ENCODE data around the gene CST7. TPM values are rescaled to one million over a fixed set of nuclear protein-coding genes. Genes with fewer than 3 reads are reported as not detected.
A peak's percentile ranks its signal among the peaks of the same experiment; 100 is the strongest.

CST7 gene
- total RNA-seq, 1 donor from 2014 or later = 115 TPM

GRCh38 chr20:24990810-24991252 is 41.8 kb downstream of the CST7 start:
- Mint-ChIP-seq H3K27me3 (ENCODE audit: low read depth) (peaks cover 5% of the 10 kb centered on the region), H3K36me3 (ENCODE audit: low read depth) (peaks cover 40% of the 10 kb centered on the region), H3K4me3 (ENCODE audit: low read depth) (peak overlapping the region; percentile 97), H3K9me3 (no peaks in the 10 kb centered on the region), H3K27ac (no peak overlapping the region), H3K4me1 (ENCODE audit: low read depth) (peaks cover 62% of the 10 kb centered on the region)
- DNase-seq (ENCODE audit: low spot score) = no peak
- intact Hi-C loops (cut with micrococcal nuclease) = loop anchor here (2.0 to 10.0 kb wide), 6 partner anchors 42 to 631 kb away; partner anchors contain the start of genes CST7, ENTPD6, GINS1 and NANP

- DNase-seq (ENCODE audit: low spot score) = no peak
- peaks cover 36% of the 10 kb centered on the region for H3K36me3 Mint-ChIP-seq (ENCODE audit: low read depth)
- peak overlapping the region; percentile 97 for H3K4me3 Mint-ChIP-seq (ENCODE audit: low read depth)
- H3K9me3 Mint-ChIP-seq = no peaks in the 10 kb centered on the region
- peak overlapping the region; percentile 85 for H3K27ac Mint-ChIP-seq
- intact Hi-C loops (cut with micrococcal nuclease) = loop anchor here (1.0 to 10.0 kb wide), 8 partner anchors 43 to 630 kb away; partner anchors contain the start of genes ABHD12, ACSS1, CST7 and ENTPD6
- H3K4me1 Mint-ChIP-seq (ENCODE audit: low read depth) = peaks cover 60% of the 10 kb centered on the region
- H3K27me3 Mint-ChIP-seq (ENCODE audit: low read depth) = peaks cover 12% of the 10 kb centered on the region
Observed at GRCh38 chr20:24991897-24992486, 42.9 kb downstream of the CST7 start.

- H3K27me3 Mint-ChIP-seq (ENCODE audit: low read depth) = peaks cover 19% of the 10 kb centered on the region
- DNase-seq (ENCODE audit: low spot score) = peak; percentile 92
- peaks cover 55% of the 10 kb centered on the region for H3K4me1 Mint-ChIP-seq (ENCODE audit: low read depth)
- H3K4me3 Mint-ChIP-seq (ENCODE audit: low read depth) = peak within 1 kb of the TSS; percentile 97
- H3K36me3 Mint-ChIP-seq (ENCODE audit: low read depth) = peaks cover 32% of the 10 kb centered on the region
- H3K9me3 Mint-ChIP-seq = no peaks in the 10 kb centered on the region
- intact Hi-C loops (cut with micrococcal nuclease) = loop anchor here (1.0 to 10.0 kb wide), 7 partner anchors 66 to 630 kb away; partner anchors contain the start of genes ABHD12, ACSS1, ENTPD6 and GINS1
- peak within 1 kb of the TSS; percentile 85 for H3K27ac Mint-ChIP-seq
Observed at GRCh38 chr20:24992487-24993205, 43.6 kb downstream of the CST7 start, which contains the start of gene APMAP. Gene APMAP, minus strand, starts transcription at chr20:24992751. Its CDS starts 63 bp downstream, at chr20:24992688.

GRCh38 chr20:24993337-24994185 is 44.5 kb downstream of the CST7 start:
- H3K36me3 Mint-ChIP-seq (ENCODE audit: low read depth) = peaks cover 26% of the 10 kb centered on the region
- peaks cover 25% of the 10 kb centered on the region for H3K27me3 Mint-ChIP-seq (ENCODE audit: low read depth)
- H3K4me1 Mint-ChIP-seq (ENCODE audit: low read depth) = peaks cover 48% of the 10 kb centered on the region
- DNase-seq (ENCODE audit: low spot score) = no peak
- no peaks in the 10 kb centered on the region for H3K9me3 Mint-ChIP-seq
- peak overlapping the region; percentile 62 for H3K4me3 Mint-ChIP-seq (ENCODE audit: low read depth)
- intact Hi-C loops (cut with micrococcal nuclease) = loop anchor here (5.0 to 10.0 kb wide), 5 partner anchors 204 to 629 kb away; partner anchors contain the start of genes ENTPD6, GINS1, NANP and PYGB
- peak overlapping the region; percentile 85 for H3K27ac Mint-ChIP-seq

- H3K9me3 Mint-ChIP-seq = no peaks in the 10 kb centered on the region
- intact Hi-C loops (cut with micrococcal nuclease) = loop anchor here (5.0 to 10.0 kb wide), 5 partner anchors 203 to 628 kb away; partner anchors contain the start of genes ENTPD6, GINS1, NANP and PYGB
- peak overlapping the region; percentile 62 for H3K4me3 Mint-ChIP-seq (ENCODE audit: low read depth)
- H3K27ac Mint-ChIP-seq = peak overlapping the region; percentile 18
- H3K27me3 Mint-ChIP-seq (ENCODE audit: low read depth) = peaks cover 28% of the 10 kb centered on the region
- peaks cover 20% of the 10 kb centered on the region for H3K36me3 Mint-ChIP-seq (ENCODE audit: low read depth)
- peaks cover 42% of the 10 kb centered on the region for H3K4me1 Mint-ChIP-seq (ENCODE audit: low read depth)
- no peak for DNase-seq (ENCODE audit: low spot score)
Observed at GRCh38 chr20:24994186-24994465, 45.1 kb downstream of the CST7 start.

GRCh38 chr20:24994470-24995368 is 45.6 kb downstream of the CST7 start:
- DNase-seq (ENCODE audit: low spot score) = peak; percentile 71
- H3K27ac Mint-ChIP-seq = no peak overlapping the region
- no peak overlapping the region for H3K4me3 Mint-ChIP-seq (ENCODE audit: low read depth)
- intact Hi-C loops (cut with micrococcal nuclease) = loop anchor here (1.0 to 10.0 kb wide), 7 partner anchors 71 to 628 kb away; partner anchors contain the start of genes ENTPD6, GINS1, NANP and PYGB
- peaks cover 17% of the 10 kb centered on the region for H3K36me3 Mint-ChIP-seq (ENCODE audit: low read depth)
- no peaks in the 10 kb centered on the region for H3K9me3 Mint-ChIP-seq
- H3K4me1 Mint-ChIP-seq (ENCODE audit: low read depth) = peaks cover 39% of the 10 kb centered on the region
- H3K27me3 Mint-ChIP-seq (ENCODE audit: low read depth) = peaks cover 28% of the 10 kb centered on the region

GRCh38 chr20:24995741-24996448 is 46.8 kb downstream of the CST7 start:
- no peak overlapping the region for H3K4me3 Mint-ChIP-seq (ENCODE audit: low read depth)
- intact Hi-C loops (cut with micrococcal nuclease) = loop anchor here (1.0 to 10.0 kb wide), 3 partner anchors 69 to 299 kb away; no protein-coding TSS in a partner anchor
- peaks cover 32% of the 10 kb centered on the region for H3K27me3 Mint-ChIP-seq (ENCODE audit: low read depth)
- H3K36me3 Mint-ChIP-seq (ENCODE audit: low read depth) = peaks cover 8% of the 10 kb centered on the region
- H3K27ac Mint-ChIP-seq = no peak overlapping the region
- no peaks in the 10 kb centered on the region for H3K9me3 Mint-ChIP-seq
- peaks cover 32% of the 10 kb centered on the region for H3K4me1 Mint-ChIP-seq (ENCODE audit: low read depth)
- DNase-seq (ENCODE audit: low spot score) = no peak

GRCh38 chr20:24996449-24997377 is 47.6 kb downstream of the CST7 start:
- H3K9me3 Mint-ChIP-seq = no peaks in the 10 kb centered on the region
- H3K27me3 Mint-ChIP-seq (ENCODE audit: low read depth) = peaks cover 32% of the 10 kb centered on the region
- H3K27ac Mint-ChIP-seq = no peak overlapping the region
- intact Hi-C loops (cut with micrococcal nuclease) = loop anchor here (10.0 kb wide), 1 partner anchor 298 kb away; no protein-coding TSS in a partner anchor
- peaks cover 23% of the 10 kb centered on the region for H3K4me1 Mint-ChIP-seq (ENCODE audit: low read depth)
- H3K36me3 Mint-ChIP-seq (ENCODE audit: low read depth) = peaks cover 3% of the 10 kb centered on the region
- no peak overlapping the region for H3K4me3 Mint-ChIP-seq (ENCODE audit: low read depth)
- DNase-seq (ENCODE audit: low spot score) = no peak

GRCh38 chr20:24998121-24998520 is 49.1 kb downstream of the CST7 start:
- intact Hi-C loops (cut with micrococcal nuclease) = loop anchor here (10.0 kb wide), 1 partner anchor 297 kb away; no protein-coding TSS in a partner anchor
- H3K9me3 Mint-ChIP-seq = no peaks in the 10 kb centered on the region
- no peak for DNase-seq (ENCODE audit: low spot score)
- peaks cover 19% of the 10 kb centered on the region for H3K4me1 Mint-ChIP-seq (ENCODE audit: low read depth)
- no peaks in the 10 kb centered on the region for H3K36me3 Mint-ChIP-seq (ENCODE audit: low read depth)
- H3K27ac Mint-ChIP-seq = no peak overlapping the region
- no peak overlapping the region for H3K4me3 Mint-ChIP-seq (ENCODE audit: low read depth)
- peaks cover 32% of the 10 kb centered on the region for H3K27me3 Mint-ChIP-seq (ENCODE audit: low read depth)

- intact Hi-C loops (cut with micrococcal nuclease) = loop anchor here (10.0 kb wide), 1 partner anchor 296 kb away; no protein-coding TSS in a partner anchor
- H3K27ac Mint-ChIP-seq = no peak overlapping the region
- no peak for DNase-seq (ENCODE audit: low spot score)
- peaks cover 13% of the 10 kb centered on the region for H3K4me1 Mint-ChIP-seq (ENCODE audit: low read depth)
- H3K4me3 Mint-ChIP-seq (ENCODE audit: low read depth) = no peak overlapping the region
- H3K9me3 Mint-ChIP-seq = no peaks in the 10 kb centered on the region
- H3K36me3 Mint-ChIP-seq (ENCODE audit: low read depth) = no peaks in the 10 kb centered on the region
- H3K27me3 Mint-ChIP-seq (ENCODE audit: low read depth) = peaks cover 32% of the 10 kb centered on the region
Observed at GRCh38 chr20:24998631-24999445, 49.8 kb downstream of the CST7 start.

Data from activated T-helper 2 cell treated with anti-CD3 and anti-CD28 coated beads, Interferon-gamma antibody, Interleukin-2, Interleukin-4, amounts not matched to agents 10 μg/mL and 5 μg/mL and 100 μg/mL, durations not matched to agents 14 hours and 24 hours and 36 hours (primary cell).